ENCODE results near the gene HPS3. TPM values are rescaled to one million over a fixed set of nuclear protein-coding genes. Genes with fewer than 3 reads are reported as not detected.

Gene HPS3
- total RNA-seq, 4 donors from 2014 or later: 7.3 to 15.8 (median 11.8) TPM

GRCh38 chr3:149153402-149153801, 24.0 kb downstream of the HPS3 start:
- no peaks in the 10 kb centered on the region for H3K4me1 ChIP-seq

GRCh38 chr3:149160754-149161300, 31.4 kb downstream of the HPS3 start:
- Histone ChIP-seq H3K27me3 (no peaks in the 10 kb centered on the region), H3K9me3 (no peaks in the 10 kb centered on the region), H3K36me3 (peaks cover 80% of the 10 kb centered on the region), H3K27ac (no peak overlapping the region), H3K4me1 (no peaks in the 10 kb centered on the region), H3K4me3 (no peak overlapping the region)
- no peak for DNase-seq (ENCODE audit: low spot score in 2 of 2)
- 93% methylated on average over 4 of the region's 4 CpGs for WGBS
- TF ChIP-seq, protein P1, sequence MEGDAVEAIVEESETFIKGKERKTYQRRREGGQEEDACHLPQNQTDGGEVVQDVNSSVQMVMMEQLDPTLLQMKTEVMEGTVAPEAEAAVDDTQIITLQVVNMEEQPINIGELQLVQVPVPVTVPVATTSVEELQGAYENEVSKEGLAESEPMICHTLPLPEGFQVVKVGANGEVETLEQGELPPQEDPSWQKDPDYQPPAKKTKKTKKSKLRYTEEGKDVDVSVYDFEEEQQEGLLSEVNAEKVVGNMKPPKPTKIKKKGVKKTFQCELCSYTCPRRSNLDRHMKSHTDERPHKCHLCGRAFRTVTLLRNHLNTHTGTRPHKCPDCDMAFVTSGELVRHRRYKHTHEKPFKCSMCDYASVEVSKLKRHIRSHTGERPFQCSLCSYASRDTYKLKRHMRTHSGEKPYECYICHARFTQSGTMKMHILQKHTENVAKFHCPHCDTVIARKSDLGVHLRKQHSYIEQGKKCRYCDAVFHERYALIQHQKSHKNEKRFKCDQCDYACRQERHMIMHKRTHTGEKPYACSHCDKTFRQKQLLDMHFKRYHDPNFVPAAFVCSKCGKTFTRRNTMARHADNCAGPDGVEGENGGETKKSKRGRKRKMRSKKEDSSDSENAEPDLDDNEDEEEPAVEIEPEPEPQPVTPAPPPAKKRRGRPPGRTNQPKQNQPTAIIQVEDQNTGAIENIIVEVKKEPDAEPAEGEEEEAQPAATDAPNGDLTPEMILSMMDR (IDR thresholded peaks at IDR 0.05): no peak
- TF ChIP-seq POLR2AphosphoS5 (IDR thresholded peaks at IDR 0.05) (no peak), EP300 (IDR thresholded peaks at IDR 0.05) (no peak), POLR2A (IDR thresholded peaks at IDR 0.05) (no peak)

More at GRCh38 chr3:149153402-149153801, 24.0 kb downstream of the HPS3 start:
- Histone ChIP-seq H3K4me3 (no peak overlapping the region), H3K27ac (no peak overlapping the region), H3K27me3 (no peaks in the 10 kb centered on the region), H3K9me3 (no peaks in the 10 kb centered on the region), H3K36me3 (peaks cover 46% of the 10 kb centered on the region)
- DNase-seq (ENCODE audit: low spot score in 2 of 2): no peak
- TF ChIP-seq, protein P1 (IDR thresholded peaks at IDR 0.05): no peak
- TF ChIP-seq POLR2A (IDR thresholded peaks at IDR 0.05) (no peak), EP300 (IDR thresholded peaks at IDR 0.05) (no peak), POLR2AphosphoS5 (IDR thresholded peaks at IDR 0.05) (no peak)

GRCh38 chr3:149162007-149162406, 32.6 kb downstream of the HPS3 start:
- H3K36me3 ChIP-seq: peaks cover 89% of the 10 kb centered on the region
- no peaks in the 10 kb centered on the region for H3K9me3 ChIP-seq
- no peak for TF ChIP-seq POLR2A (IDR thresholded peaks at IDR 0.05)
- TF ChIP-seq, protein P1 (IDR thresholded peaks at IDR 0.05): no peak
- TF ChIP-seq EP300 (IDR thresholded peaks at IDR 0.05): no peak
- H3K4me3 ChIP-seq: no peak overlapping the region
- H3K27ac ChIP-seq: no peak overlapping the region
- DNase-seq (ENCODE audit: low spot score in 2 of 2): no peak
- 85% methylated on average over 2 of the region's 2 CpGs for WGBS
- H3K4me1 ChIP-seq: no peaks in the 10 kb centered on the region
- H3K27me3 ChIP-seq: no peaks in the 10 kb centered on the region

- no peak overlapping the region for H3K4me3 ChIP-seq
- no peak for DNase-seq (ENCODE audit: low spot score in 2 of 2)
- 67% methylated on average over 1 of the region's 1 CpG for WGBS
- H3K36me3 ChIP-seq: peaks cover 90% of the 10 kb centered on the region
- H3K9me3 ChIP-seq: no peaks in the 10 kb centered on the region
- no peaks in the 10 kb centered on the region for H3K4me1 ChIP-seq
- H3K27me3 ChIP-seq: no peaks in the 10 kb centered on the region
- no peak overlapping the region for H3K27ac ChIP-seq
- TF ChIP-seq POLR2AphosphoS5 (IDR thresholded peaks at IDR 0.05): no peak
Measured at GRCh38 chr3:149163066-149163465, 33.6 kb downstream of the HPS3 start.

- Histone ChIP-seq H3K4me1 (no peaks in the 10 kb centered on the region), H3K27me3 (no peaks in the 10 kb centered on the region), H3K27ac (no peak overlapping the region), H3K36me3 (peaks cover 82% of the 10 kb centered on the region), H3K9me3 (no peaks in the 10 kb centered on the region), H3K4me3 (no peak overlapping the region)
- WGBS: 78% methylated on average over 2 of the region's 2 CpGs
- TF ChIP-seq, protein P1 (IDR thresholded peaks at IDR 0.05): no peak
- no peak for TF ChIP-seq POLR2A (IDR thresholded peaks at IDR 0.05)
- no peak for TF ChIP-seq POLR2AphosphoS5 (IDR thresholded peaks at IDR 0.05)
- no peak for TF ChIP-seq EP300 (IDR thresholded peaks at IDR 0.05)
- no peak for DNase-seq (ENCODE audit: low spot score in 2 of 2)
Measured at GRCh38 chr3:149167898-149168297, 38.5 kb downstream of the HPS3 start.

GRCh38 chr3:149170672-149171071, 41.2 kb downstream of the HPS3 start:
- TF ChIP-seq, protein P1 (IDR thresholded peaks at IDR 0.05): no peak
- TF ChIP-seq POLR2A (IDR thresholded peaks at IDR 0.05) (no peak), EP300 (IDR thresholded peaks at IDR 0.05) (no peak), POLR2AphosphoS5 (IDR thresholded peaks at IDR 0.05) (no peak)
- no peak overlapping the region for H3K27ac ChIP-seq
- no peak overlapping the region for H3K4me3 ChIP-seq
- WGBS: 94% methylated on average over 7 of the region's 7 CpGs
- no peak for DNase-seq (ENCODE audit: low spot score in 2 of 2)
- no peaks in the 10 kb centered on the region for H3K27me3 ChIP-seq
- no peaks in the 10 kb centered on the region for H3K9me3 ChIP-seq
- peaks cover 78% of the 10 kb centered on the region for H3K36me3 ChIP-seq
- H3K4me1 ChIP-seq: no peaks in the 10 kb centered on the region

All from suprapubic skin (tissue), 4 donors.